Testis (tissue), 3 donors: Measurements from ENCODE around the gene CASP7. TPM values are rescaled to one million over a fixed set of nuclear protein-coding genes. Genes with fewer than 3 reads are reported as not detected.

Experiments
- DNase-seq: peaks from one replicate; pipeline ENCODE4 v3.0.0-alpha.2; 2019
- H3K27ac ChIP-seq, 2 donors: fragments of 200-600 bp; sonication (generic); one replicate each; pipeline ENCODE4 v1.5.1; 2019
- H3K27me3 ChIP-seq: fragments of 200-600 bp; sonication (generic); one replicate; pipeline ENCODE4 v1.5.1; 2019
- H3K36me3 ChIP-seq: fragments of 200-600 bp; sonication (generic); one replicate; pipeline ENCODE4 v1.5.1; 2017; ENCODE audit warnings: low read depth; ENCODE audit errors: missing control alignments
- H3K4me1 ChIP-seq: fragments of 200-600 bp; sonication (generic); one replicate; pipeline ENCODE4 v1.5.1; 2019
- H3K4me3 ChIP-seq, 2 donors: fragments of 200-600 bp; sonication (generic); one replicate each; pipeline ENCODE4 v1.5.1; 2017 to 2019
- H3K9me3 ChIP-seq: fragments of 200-600 bp; sonication (generic); one replicate; pipeline ENCODE4 v1.5.1; 2017
- CTCF ChIP-seq, 3 experiments: fragments of 450-650 bp in 2 of 3; fragments of 200-600 bp in 1 of 3; sonication (generic) in 1 of 3; IDR thresholded peaks; one replicate each; pipeline ENCODE4 v1.5.1; 2016 to 2019; ENCODE audit warnings: antibody characterized with exemption in 3 of 3, mild to moderate bottlenecking in 2 of 3, moderate library complexity in 1 of 3
- POLR2A ChIP-seq: fragments of 450-650 bp; IDR thresholded peaks from one replicate; pipeline ENCODE4 v1.6.1; 2017; ENCODE audit warnings: antibody characterized with exemption, mild to moderate bottlenecking, moderate library complexity
- WGBS, 2 donors: methylation state at CpG; one replicate each; pipeline ENCODE4 v1.1.5; 2018; 5-methylcytosine and 5-hydroxymethylcytosine counted together
- intact Hi-C: fragments of 100-400 bp; cut with DNase I; formaldehyde crosslinking; loops from one replicate; pipeline ENCODE4 v1.15.1; 2023; ENCODE audit warnings: low total_unique reads
- polyA plus RNA-seq: library from polyadenylated mRNA; stranded (reverse); fragments of 350-450 nt; fragmentation: Illumina TruSeq; extraction: RNeasy Lipid Tissue Mini Kit (QIAGEN cat#74804); gene quantifications from one replicate; pipeline ENCODE4 v1.2.3, GENCODE V29; 2014; ENCODE audit warnings: low read depth, low replicate concordance; ENCODE audit not compliant: insufficient read depth
- total RNA-seq, 2 donors: library from RNA; depleted of rRNA; stranded (reverse); fragments of >200 nt; gene quantifications; one replicate each; pipeline ENCODE4 v1.2.3, GENCODE V29; 2016

Gene CASP7
- total and polyA plus RNA-seq, 3 donors from 2014 or later, result 7.5 to 12.7 (median 11.8) TPM

- intact Hi-C loops, result no loop called here
- Histone ChIP-seq H3K36me3 (no peaks in the 10 kb centered on the region), H3K4me3 (no peak overlapping the region), H3K27ac (no peak overlapping the region), H3K27me3 (no peaks in the 10 kb centered on the region), H3K4me1 (no peaks in the 10 kb centered on the region), H3K9me3 (no peaks in the 10 kb centered on the region)
- TF ChIP-seq POLR2A (no peak), CTCF (IDR thresholded peaks at IDR 0.05) (no peak)
- WGBS, 2 donors, result 92 to 93% methylated on average over 4 of the region's 4 CpGs
- no peak for DNase-seq
These were observed 36.5 kb upstream of the CASP7 start for GRCh38 chr10:113643183-113643582.

GRCh38 chr10:113644185-113645120 lies 35.3 kb upstream of the CASP7 start:
- Histone ChIP-seq H3K27me3 (no peaks in the 10 kb centered on the region), H3K36me3 (no peaks in the 10 kb centered on the region), H3K4me1 (no peaks in the 10 kb centered on the region), H3K9me3 (no peaks in the 10 kb centered on the region), H3K4me3 (no peak overlapping the region), H3K27ac (no peak overlapping the region)
- intact Hi-C loops, result no loop called here
- 29 to 30% methylated on average over 7 of the region's 7 CpGs for WGBS, 2 donors
- no peak for DNase-seq
- TF ChIP-seq POLR2A (no peak), CTCF (IDR thresholded peaks at IDR 0.05) (no peak)

GRCh38 chr10:113646336-113647201 lies 33.1 kb upstream of the CASP7 start:
- H3K9me3 ChIP-seq, result no peaks in the 10 kb centered on the region
- H3K4me1 ChIP-seq, result no peaks in the 10 kb centered on the region
- no peak overlapping the region for H3K4me3 ChIP-seq
- no peak overlapping the region for H3K27ac ChIP-seq
- no peaks in the 10 kb centered on the region for H3K36me3 ChIP-seq
- 81 to 85% methylated on average over 6 to 10 of the region's 10 CpGs for WGBS, 2 donors
- H3K27me3 ChIP-seq, result no peaks in the 10 kb centered on the region
- no peak for DNase-seq
- intact Hi-C loops, result no loop called here
- TF ChIP-seq POLR2A, result no peak
- no peak for TF ChIP-seq CTCF (IDR thresholded peaks at IDR 0.05)

GRCh38 chr10:113647812-113648211 lies 31.9 kb upstream of the CASP7 start:
- intact Hi-C loops, result no loop called here
- TF ChIP-seq CTCF (IDR thresholded peaks at IDR 0.05) (no peak), POLR2A (no peak)
- Histone ChIP-seq H3K27me3 (no peaks in the 10 kb centered on the region), H3K4me3 (no peak overlapping the region), H3K36me3 (no peaks in the 10 kb centered on the region), H3K27ac (no peak overlapping the region), H3K4me1 (no peaks in the 10 kb centered on the region), H3K9me3 (no peaks in the 10 kb centered on the region)
- 62 to 82% methylated on average over 3 of the region's 3 CpGs for WGBS, 2 donors
- DNase-seq, result no peak
